ENCODE measurements around the gene NFIA.

DNA sequence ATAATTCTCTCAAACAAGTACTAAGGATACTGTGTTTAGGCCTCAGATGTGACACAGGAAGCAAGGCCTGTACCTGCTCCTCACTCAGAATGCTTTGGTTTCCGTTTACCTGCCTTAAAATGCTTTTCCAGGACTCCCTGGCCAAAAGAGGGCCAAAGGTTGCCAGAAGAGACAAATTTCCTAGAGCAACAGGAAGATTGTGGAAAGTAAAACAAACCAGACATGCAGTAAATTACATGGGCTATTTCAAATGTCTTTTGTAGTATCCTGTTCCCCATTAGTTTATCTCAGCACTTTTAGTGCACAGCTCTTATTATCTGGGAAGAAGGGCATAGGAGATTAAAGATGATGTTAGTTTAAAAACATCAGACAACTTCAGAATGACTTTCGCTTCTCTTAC lies 280.0 kb downstream of the NFIA start:
- TF ChIP-seq, protein P1, sequence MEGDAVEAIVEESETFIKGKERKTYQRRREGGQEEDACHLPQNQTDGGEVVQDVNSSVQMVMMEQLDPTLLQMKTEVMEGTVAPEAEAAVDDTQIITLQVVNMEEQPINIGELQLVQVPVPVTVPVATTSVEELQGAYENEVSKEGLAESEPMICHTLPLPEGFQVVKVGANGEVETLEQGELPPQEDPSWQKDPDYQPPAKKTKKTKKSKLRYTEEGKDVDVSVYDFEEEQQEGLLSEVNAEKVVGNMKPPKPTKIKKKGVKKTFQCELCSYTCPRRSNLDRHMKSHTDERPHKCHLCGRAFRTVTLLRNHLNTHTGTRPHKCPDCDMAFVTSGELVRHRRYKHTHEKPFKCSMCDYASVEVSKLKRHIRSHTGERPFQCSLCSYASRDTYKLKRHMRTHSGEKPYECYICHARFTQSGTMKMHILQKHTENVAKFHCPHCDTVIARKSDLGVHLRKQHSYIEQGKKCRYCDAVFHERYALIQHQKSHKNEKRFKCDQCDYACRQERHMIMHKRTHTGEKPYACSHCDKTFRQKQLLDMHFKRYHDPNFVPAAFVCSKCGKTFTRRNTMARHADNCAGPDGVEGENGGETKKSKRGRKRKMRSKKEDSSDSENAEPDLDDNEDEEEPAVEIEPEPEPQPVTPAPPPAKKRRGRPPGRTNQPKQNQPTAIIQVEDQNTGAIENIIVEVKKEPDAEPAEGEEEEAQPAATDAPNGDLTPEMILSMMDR (conservative IDR thresholded peaks at IDR 0.05; ENCODE audit: low read depth, low read length): no peak
- TF ChIP-seq EZH2 (IDR thresholded peaks at IDR 0.05; ENCODE audit: borderline replicate concordance, low read depth, low read length, poor library complexity, severe bottlenecking): no peak
